ENCODE data around the gene TBC1D22A. TPM values are rescaled to one million over a fixed set of nuclear protein-coding genes. Genes with fewer than 3 reads are reported as not detected.

Gene TBC1D22A
- polyA plus RNA-seq, 1 of the 3 experiments (the other 2 are of a cell fraction) = 16.5 TPM

GRCh38 chr22:46727813-46728364 is 34.6 kb upstream of the TBC1D22A start:
- Histone ChIP-seq H3K9me2 (no peaks in the 10 kb centered on the region), H3K4me1 (ENCODE audit: control insufficient read depth in 1 of 2, insufficient read depth in 2 of 2, low read depth in 1 of 2, low read length in 1 of 2) (peaks cover 0 to 64% of the 10 kb centered on the region in 2 experiments; a peak in 1 of 4 replicates), H3K36me3 (replicated peaks in 1 of 2; ENCODE audit: control insufficient read depth in 1 of 2, insufficient read depth in 2 of 2, low read length in 1 of 2) (peaks cover 0 to 6% of the 10 kb centered on the region in 2 experiments), H3K9ac (no peak overlapping the region), H3K4me2 (no peak overlapping the region), H3K27ac (ENCODE audit: low read depth in 2 of 2, low read length in 1 of 2) (peak overlapping the region in 1 of 2 experiments; percentile 90; a peak in 2 of 4 replicates), H4K20me1 (ENCODE audit: insufficient read depth) (peaks cover 91% of the 10 kb centered on the region), H3K9me3 (no peaks in the 10 kb centered on the region), H3F3A (replicated peaks; ENCODE audit: insufficient read depth) (no peaks in the 10 kb centered on the region), H2AFZ (ENCODE audit: low read depth) (no peak overlapping the region), H3K4me3 (ENCODE audit: low read depth in 2 of 2, low read length in 1 of 2) (no peak overlapping the region), H3K27me3 (ENCODE audit: insufficient read depth) (no peaks in the 10 kb centered on the region), H3K79me2 (ENCODE audit: insufficient read depth) (peaks cover 100% of the 10 kb centered on the region)
- WGBS (ENCODE audit: low lambda C conversion rate) = 86% methylated on average over 8 of the region's 19 CpGs
- DNase-seq = no peak
- CTCF ChIA-PET = interaction anchor here (0.5 to 1.4 kb wide), 4 partner anchors 11 to 164 kb away, joined by 3 to 7 read pairs (median 3); no protein-coding TSS in a partner anchor
- TF ChIP-seq POLR2AphosphoS5 (IDR thresholded peaks at IDR 0.05; ENCODE audit: low read depth, low read length) = no peak
- POLR2A ChIA-PET = interaction anchor here (0.8 to 1.5 kb wide), 2 partner anchors 34 to 164 kb away, joined by 5 to 7 read pairs; partner anchors contain the start of gene TBC1D22A

GRCh38 chr22:46728470-46728869 is 34.0 kb upstream of the TBC1D22A start:
- H3K4me2 ChIP-seq = no peak overlapping the region
- H3K9me3 ChIP-seq = no peaks in the 10 kb centered on the region
- no peak overlapping the region for H2AFZ ChIP-seq (ENCODE audit: low read depth)
- H3K27ac ChIP-seq (ENCODE audit: low read depth in 2 of 2, low read length in 1 of 2) = peak overlapping the region in 1 of 2 experiments; percentile 90; a peak in 2 of 4 replicates
- H3K79me2 ChIP-seq (ENCODE audit: insufficient read depth) = peaks cover 100% of the 10 kb centered on the region
- H3K36me3 ChIP-seq (replicated peaks in 1 of 2; ENCODE audit: control insufficient read depth in 1 of 2, insufficient read depth in 2 of 2, low read length in 1 of 2) = peaks cover 0 to 6% of the 10 kb centered on the region in 2 experiments
- no peak overlapping the region for H3K9ac ChIP-seq
- no peaks in the 10 kb centered on the region for H3K27me3 ChIP-seq (ENCODE audit: insufficient read depth)
- peaks cover 0 to 64% of the 10 kb centered on the region in 2 experiments; a peak in 1 of 4 replicates for H3K4me1 ChIP-seq (ENCODE audit: control insufficient read depth in 1 of 2, insufficient read depth in 2 of 2, low read depth in 1 of 2, low read length in 1 of 2)
- H3K4me3 ChIP-seq (ENCODE audit: low read depth in 2 of 2, low read length in 1 of 2) = no peak overlapping the region
- peak; percentile 87 for DNase-seq
- ChIA-PET CTCF (interaction anchor here (0.9 to 1.4 kb wide), 3 partner anchors 11 to 165 kb away, joined by 3 to 7 read pairs (median 3); no protein-coding TSS in a partner anchor), POLR2A (interaction anchor here (0.8 to 1.5 kb wide), 2 partner anchors 34 to 165 kb away, joined by 5 to 7 read pairs; partner anchors contain the start of gene TBC1D22A)
- 80% methylated on average over 1 of the region's 11 CpGs for WGBS (ENCODE audit: low lambda C conversion rate)
- TF ChIP-seq RAD21 (IDR thresholded peaks at IDR 0.05; ENCODE audit: low read length) (peak; percentile 29; the same call in 1 of the 2 replicates), GATA2 (CRISPR knock-in tag; IDR thresholded peaks at IDR 0.05) (peak; percentile 86), RCOR1 (IDR thresholded peaks at IDR 0.05; ENCODE audit: low read length) (peak; percentile 62), JUND (IDR thresholded peaks at IDR 0.05) (no peak), FOXJ3 (CRISPR knock-in tag; IDR thresholded peaks at IDR 0.05) (peak; percentile 79), CHD2 (IDR thresholded peaks at IDR 0.05; ENCODE audit: low read length, partially characterized antibody) (peak; percentile 39), NFIC (IDR thresholded peaks at IDR 0.05; ENCODE audit: borderline replicate concordance) (no peak), EP300 (IDR thresholded peaks at IDR 0.05; ENCODE audit: borderline replicate concordance in 1 of 2, low read depth in 1 of 2, low read length in 1 of 2) (peak in 1 of 2 experiments; percentile 84; a peak in 2 of 4 replicates), GABPA (IDR thresholded peaks at IDR 0.05; ENCODE audit: low read depth) (no peak), RXRA (IDR thresholded peaks at IDR 0.05; ENCODE audit: borderline replicate concordance, low read depth) (no peak), FOSL2 (IDR thresholded peaks at IDR 0.05; ENCODE audit: borderline replicate concordance, low read depth) (no peak), MXI1 (IDR thresholded peaks at IDR 0.05; ENCODE audit: low read depth, low read length) (peak; percentile 73; the same call in 1 of the 2 replicates)
- TF ChIP-seq, protein P1, sequence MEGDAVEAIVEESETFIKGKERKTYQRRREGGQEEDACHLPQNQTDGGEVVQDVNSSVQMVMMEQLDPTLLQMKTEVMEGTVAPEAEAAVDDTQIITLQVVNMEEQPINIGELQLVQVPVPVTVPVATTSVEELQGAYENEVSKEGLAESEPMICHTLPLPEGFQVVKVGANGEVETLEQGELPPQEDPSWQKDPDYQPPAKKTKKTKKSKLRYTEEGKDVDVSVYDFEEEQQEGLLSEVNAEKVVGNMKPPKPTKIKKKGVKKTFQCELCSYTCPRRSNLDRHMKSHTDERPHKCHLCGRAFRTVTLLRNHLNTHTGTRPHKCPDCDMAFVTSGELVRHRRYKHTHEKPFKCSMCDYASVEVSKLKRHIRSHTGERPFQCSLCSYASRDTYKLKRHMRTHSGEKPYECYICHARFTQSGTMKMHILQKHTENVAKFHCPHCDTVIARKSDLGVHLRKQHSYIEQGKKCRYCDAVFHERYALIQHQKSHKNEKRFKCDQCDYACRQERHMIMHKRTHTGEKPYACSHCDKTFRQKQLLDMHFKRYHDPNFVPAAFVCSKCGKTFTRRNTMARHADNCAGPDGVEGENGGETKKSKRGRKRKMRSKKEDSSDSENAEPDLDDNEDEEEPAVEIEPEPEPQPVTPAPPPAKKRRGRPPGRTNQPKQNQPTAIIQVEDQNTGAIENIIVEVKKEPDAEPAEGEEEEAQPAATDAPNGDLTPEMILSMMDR (IDR thresholded peaks at IDR 0.05) = no peak
- TF ChIP-seq, protein P2, sequence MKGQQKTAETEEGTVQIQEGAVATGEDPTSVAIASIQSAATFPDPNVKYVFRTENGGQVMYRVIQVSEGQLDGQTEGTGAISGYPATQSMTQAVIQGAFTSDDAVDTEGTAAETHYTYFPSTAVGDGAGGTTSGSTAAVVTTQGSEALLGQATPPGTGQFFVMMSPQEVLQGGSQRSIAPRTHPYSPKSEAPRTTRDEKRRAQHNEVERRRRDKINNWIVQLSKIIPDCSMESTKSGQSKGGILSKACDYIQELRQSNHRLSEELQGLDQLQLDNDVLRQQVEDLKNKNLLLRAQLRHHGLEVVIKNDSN (IDR thresholded peaks at IDR 0.05; ENCODE audit: borderline replicate concordance, low read depth) = no peak
- TF ChIP-seq, protein P3, sequence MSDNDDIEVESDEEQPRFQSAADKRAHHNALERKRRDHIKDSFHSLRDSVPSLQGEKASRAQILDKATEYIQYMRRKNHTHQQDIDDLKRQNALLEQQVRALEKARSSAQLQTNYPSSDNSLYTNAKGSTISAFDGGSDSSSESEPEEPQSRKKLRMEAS (IDR thresholded peaks at IDR 0.05; ENCODE audit: low read depth) = no peak
- no peaks in the 10 kb centered on the region for H3K9me2 ChIP-seq
- no peaks in the 10 kb centered on the region for H3F3A ChIP-seq (replicated peaks; ENCODE audit: insufficient read depth)
- peaks cover 91% of the 10 kb centered on the region for H4K20me1 ChIP-seq (ENCODE audit: insufficient read depth)
